ENCODE measurements around the gene CEACAM6.
"Not testable (repeated sequence)": the region's sequence is repeated elsewhere in the genome, so short reads cannot be mapped to it uniquely, and the experiment has no call there.

CEACAM6 gene

GRCh38 chr19:41746593-41747227 is 8.6 kb upstream of the CEACAM6 start:
- DNase-seq (ENCODE audit: low read depth in 2 of 2), result peak in 1 of 2 donors; percentile 10

- DNase-seq (ENCODE audit: low read depth in 2 of 2), result no peak
Observed at GRCh38 chr19:41748012-41748411, 7.3 kb upstream of the CEACAM6 start.

- not testable (repeated sequence) for DNase-seq (ENCODE audit: low read depth in 2 of 2)
Observed at GRCh38 chr19:41750248-41751134, 4.8 kb upstream of the CEACAM6 start.

GRCh38 chr19:41753159-41753558 is 2.2 kb upstream of the CEACAM6 start:
- peak; percentile 37 to 38 for DNase-seq (ENCODE audit: low read depth in 2 of 2)

- peak; percentile 17 to 46 for DNase-seq (ENCODE audit: low read depth in 2 of 2)
Observed at GRCh38 chr19:41753936-41754529, 1.3 kb upstream of the CEACAM6 start.

- DNase-seq (ENCODE audit: low read depth in 2 of 2), result no peak
Observed at GRCh38 chr19:41758846-41759245, 3.5 kb downstream of the CEACAM6 start.

GRCh38 chr19:41767115-41767514 is 11.8 kb downstream of the CEACAM6 start:
- no peak for DNase-seq (ENCODE audit: low read depth in 2 of 2)

- DNase-seq (ENCODE audit: low read depth in 2 of 2), result not testable (repeated sequence)
Observed at GRCh38 chr19:41768105-41768504, 12.8 kb downstream of the CEACAM6 start.

- DNase-seq (ENCODE audit: low read depth in 2 of 2), result no peak
Observed at GRCh38 chr19:41769608-41770007, 14.3 kb downstream of the CEACAM6 start.

GRCh38 chr19:41771410-41771809 is 16.1 kb downstream of the CEACAM6 start:
- no peak for DNase-seq (ENCODE audit: low read depth in 2 of 2)

GRCh38 chr19:41774515-41774980 is 19.2 kb downstream of the CEACAM6 start:
- peak in 1 of 2 donors; percentile 41 for DNase-seq (ENCODE audit: low read depth in 2 of 2)

GRCh38 chr19:41776700-41777099 is 21.4 kb downstream of the CEACAM6 start:
- DNase-seq (ENCODE audit: low read depth in 2 of 2), result no peak

GRCh38 chr19:41783612-41784011 is 28.3 kb downstream of the CEACAM6 start:
- no peak for DNase-seq (ENCODE audit: low read depth in 2 of 2)

GRCh38 chr19:41784312-41784711 is 29.0 kb downstream of the CEACAM6 start:
- no peak for DNase-seq (ENCODE audit: low read depth in 2 of 2)

GRCh38 chr19:41784743-41785142 is 29.4 kb downstream of the CEACAM6 start:
- no peak for DNase-seq (ENCODE audit: low read depth in 2 of 2)

GRCh38 chr19:41785653-41786052 is 30.3 kb downstream of the CEACAM6 start:
- peak; percentile 36 to 41 for DNase-seq (ENCODE audit: low read depth in 2 of 2)

GRCh38 chr19:41787055-41787454 is 31.7 kb downstream of the CEACAM6 start:
- DNase-seq (ENCODE audit: low read depth in 2 of 2), result no peak

GRCh38 chr19:41788518-41788917 is 33.2 kb downstream of the CEACAM6 start:
- DNase-seq (ENCODE audit: low read depth in 2 of 2), result not testable (repeated sequence)

- not testable (repeated sequence) for DNase-seq (ENCODE audit: low read depth in 2 of 2)
Observed at GRCh38 chr19:41789053-41789452, 33.7 kb downstream of the CEACAM6 start.

GRCh38 chr19:41792513-41793413 is 37.4 kb downstream of the CEACAM6 start:
- DNase-seq (ENCODE audit: low read depth in 2 of 2), result no peak

- DNase-seq (ENCODE audit: low read depth in 2 of 2), result no peak
Observed at GRCh38 chr19:41793414-41793727, 38.0 kb downstream of the CEACAM6 start.

All from stimulated activated CD8-positive, alpha-beta memory T cell treated with anti-CD3 and anti-CD28 coated beads, Interleukin-15, amount 100 ng/mL, for 4 hours (primary cell).